IMR-90 (cell line): ENCODE results near the gene STAT5A. TPM values are rescaled to one million over a fixed set of nuclear protein-coding genes. Genes with fewer than 3 reads are reported as not detected.

Source experiments
- ATAC-seq: fragments of 200-7000 bp; cut with Tn5 transposase; 2 replicates; pipeline ENCODE4 v1.9.1; 2020; ENCODE audit warnings: low read depth, mild to moderate bottlenecking, moderate library complexity
- BruUV-seq: library from RNA; stranded (reverse); fragments of 400-500 nt; replicated peaks from 2 replicates; lab custom pipeline; 2021; lab: Mats Ljungman, UMichigan
- CTCF ChIA-PET: fragments of 300-600 bp; formaldehyde crosslinking; extraction: SDS; loops from one replicate; lab custom pipeline; 2021; ENCODE audit warnings: antibody characterized with exemption; lab: Yijun Ruan, JAX
- POLR2A ChIA-PET: fragments of 300-600 bp; sonication (Branson Sonifier 250); formaldehyde crosslinking; loops from one replicate; lab custom pipeline; 2022; ENCODE audit warnings: antibody characterized with exemption; ENCODE audit not compliant: unreplicated experiment; lab: Charles Lee
- DNase-seq: peaks from one replicate; pipeline ENCODE4 v3.0.0; 2013
- H2AFZ ChIP-seq: replicated peaks from 2 replicates; pipeline ENCODE3; 2013; ENCODE audit warnings: low read length, mild to moderate bottlenecking; ENCODE audit not compliant: poor library complexity
- H2AK5ac ChIP-seq: 2 replicates; pipeline ENCODE4 v1.6.1; 2013; ENCODE audit warnings: low read depth, low read length, inconsistent platforms
- H2AK9ac ChIP-seq: replicated peaks from 2 replicates; pipeline ENCODE3; 2013; ENCODE audit warnings: mild to moderate bottlenecking, low read depth, low read length, moderate library complexity; ENCODE audit not compliant: poor library complexity
- H2BK120ac ChIP-seq: 2 replicates; pipeline ENCODE4 v1.6.1; 2013; ENCODE audit warnings: low read depth, low read length, inconsistent platforms
- H2BK15ac ChIP-seq: 3 replicates; pipeline ENCODE4 v1.6.1; 2013; ENCODE audit warnings: low read depth, low read length, inconsistent platforms
- H2BK20ac ChIP-seq: 2 replicates; pipeline ENCODE4 v1.6.1; 2013; ENCODE audit warnings: low read depth, mild to moderate bottlenecking, inconsistent platforms, low read length, moderate library complexity
- H2BK5ac ChIP-seq: 2 replicates; pipeline ENCODE4 v1.6.1; 2013; ENCODE audit warnings: mild to moderate bottlenecking, low read depth, low read length, inconsistent platforms; ENCODE audit not compliant: poor library complexity, severe bottlenecking
- H3K14ac ChIP-seq: replicated peaks from 2 replicates; pipeline ENCODE4 v1.6.1; 2013; ENCODE audit warnings: low read depth, low read length, inconsistent platforms
- H3K18ac ChIP-seq: 2 replicates; pipeline ENCODE4 v1.6.1; 2013; ENCODE audit warnings: low read depth, low read length, control low read depth
- H3K23ac ChIP-seq: 2 replicates; pipeline ENCODE4 v1.6.1; 2013; ENCODE audit warnings: low read depth, low read length, inconsistent platforms
- H3K27ac ChIP-seq: 2 replicates; pipeline ENCODE4 v1.5.1; 2013; ENCODE audit warnings: mild to moderate bottlenecking, control low read depth, low read length; ENCODE audit not compliant: insufficient read depth
- H3K27me3 ChIP-seq: 2 replicates; pipeline ENCODE4 v1.6.1; 2013; ENCODE audit warnings: low read length; ENCODE audit not compliant: control insufficient read depth, insufficient read depth
- H3K36me3 ChIP-seq: 2 replicates; pipeline ENCODE4 v1.6.1; 2013; ENCODE audit warnings: low read length, mixed read lengths; ENCODE audit not compliant: control insufficient read depth, insufficient read depth
- H3K4ac ChIP-seq: 2 replicates; pipeline ENCODE4 v1.6.1; 2013; ENCODE audit warnings: low read depth, low read length, inconsistent platforms
- H3K4me1 ChIP-seq: 2 replicates; pipeline ENCODE4 v1.6.1; 2013; ENCODE audit warnings: low read length, mixed read lengths; ENCODE audit not compliant: control insufficient read depth, insufficient read depth
- H3K4me2 ChIP-seq: 2 replicates; pipeline ENCODE4 v1.6.1; 2013; ENCODE audit warnings: low read depth, mild to moderate bottlenecking, control low read depth, low read length, moderate library complexity
- H3K4me3 ChIP-seq: 2 replicates; pipeline ENCODE4 v1.5.1; 2013; ENCODE audit warnings: low read depth, mild to moderate bottlenecking, control low read depth, low read length, moderate library complexity; ENCODE audit not compliant: insufficient read depth
- H3K56ac ChIP-seq: 2 replicates; pipeline ENCODE4 v1.6.1; 2013; ENCODE audit warnings: low read length, inconsistent platforms; ENCODE audit not compliant: insufficient read depth; ENCODE audit errors: extremely low read depth
- H3K79me1 ChIP-seq, 2 experiments: 2 replicates each; pipeline ENCODE4 v1.6.1; 2013; ENCODE audit warnings: low read length in 2 of 2, inconsistent platforms in 1 of 2, low read depth in 1 of 2
- H3K9ac ChIP-seq: 2 replicates; pipeline ENCODE4 v1.6.1; 2013; ENCODE audit warnings: low read depth, low read length, control low read depth
- H3K9me1 ChIP-seq: 2 replicates; pipeline ENCODE4 v1.6.1; 2013; ENCODE audit warnings: low read length, inconsistent platforms; ENCODE audit not compliant: insufficient read depth
- H3K9me3 ChIP-seq: 2 replicates; pipeline ENCODE4 v1.6.1; 2013; ENCODE audit warnings: low read length; ENCODE audit not compliant: control insufficient read depth, insufficient read depth
- H4K20me1 ChIP-seq: 2 replicates; pipeline ENCODE4 v1.6.1; 2013; ENCODE audit warnings: low read length, inconsistent platforms; ENCODE audit not compliant: insufficient read depth
- H4K5ac ChIP-seq: 2 replicates; pipeline ENCODE4 v1.6.1; 2013; ENCODE audit warnings: mild to moderate bottlenecking, low read depth, low read length, control low read depth
- H4K8ac ChIP-seq, 2 experiments: 2 replicates each; pipeline ENCODE4 v1.6.1; 2013; ENCODE audit warnings: low read depth in 2 of 2, low read length in 2 of 2, control low read depth in 1 of 2, inconsistent platforms in 1 of 2
- H4K91ac ChIP-seq: 2 replicates; pipeline ENCODE4 v1.6.1; 2013; ENCODE audit warnings: low read depth, low read length, inconsistent platforms; ENCODE audit not compliant: insufficient read depth
- BHLHE40 ChIP-seq: fragments of 150-350 bp; IDR thresholded peaks from 2 replicates; pipeline ENCODE4 v1.6.1; 2016; ENCODE audit warnings: mild to moderate bottlenecking, low read depth, low read length
- CEBPB ChIP-seq: IDR thresholded peaks from 2 replicates; pipeline ENCODE4 v1.6.1; 2012; ENCODE audit warnings: low read depth, low read length, improper control_type of control experiment
- CHD1 ChIP-seq: IDR thresholded peaks from 2 replicates; pipeline ENCODE4 v1.6.1; 2012; ENCODE audit warnings: low read depth, low read length, improper control_type of control experiment
- FOS ChIP-seq: fragments of 150-350 bp; IDR thresholded peaks from 2 replicates; pipeline ENCODE4 v1.6.1; 2016; ENCODE audit warnings: low read depth, low read length
- MAFK ChIP-seq: IDR thresholded peaks from 2 replicates; pipeline ENCODE4 v1.6.1; 2012; ENCODE audit warnings: low read depth, low read length, improper control_type of control experiment
- MAZ ChIP-seq: IDR thresholded peaks from 2 replicates; pipeline ENCODE4 v1.6.1; 2012; ENCODE audit warnings: low read depth, mild to moderate bottlenecking, low read length, improper control_type of control experiment, moderate library complexity, borderline replicate concordance
- MXI1 ChIP-seq: IDR thresholded peaks from 2 replicates; pipeline ENCODE4 v1.6.1; 2012; ENCODE audit warnings: low read depth, mild to moderate bottlenecking, low read length, moderate library complexity, borderline replicate concordance
- NFE2L2 ChIP-seq: fragments of 150-350 bp; IDR thresholded peaks from 2 replicates; pipeline ENCODE4 v1.6.1; 2016; ENCODE audit warnings: low read depth, mild to moderate bottlenecking, low read length
- POLR2A ChIP-seq: IDR thresholded peaks from 2 replicates; pipeline ENCODE4 v1.6.1; 2012; ENCODE audit warnings: mild to moderate bottlenecking, low read depth, low read length
- RAD21 ChIP-seq: IDR thresholded peaks from 2 replicates; pipeline ENCODE4 v1.6.1; 2012; ENCODE audit warnings: low read length, improper control_type of control experiment
- RCOR1 ChIP-seq: IDR thresholded peaks from 2 replicates; pipeline ENCODE4 v1.6.1; 2012; ENCODE audit warnings: mild to moderate bottlenecking, low read length, improper control_type of control experiment; ENCODE audit not compliant: insufficient replicate concordance
- RFX5 ChIP-seq: IDR thresholded peaks from 2 replicates; pipeline ENCODE4 v1.8.0; 2012; ENCODE audit warnings: low read depth, mild to moderate bottlenecking, low read length, moderate library complexity
- SMC3 ChIP-seq: fragments of 150-350 bp; IDR thresholded peaks from 2 replicates; pipeline ENCODE4 v1.6.1; 2016; ENCODE audit warnings: low read depth, mild to moderate bottlenecking, antibody characterized with exemption, low read length, moderate library complexity
- USF2 ChIP-seq: fragments of 150-350 bp; IDR thresholded peaks from 2 replicates; pipeline ENCODE4 v1.6.1; 2017; ENCODE audit warnings: mild to moderate bottlenecking, antibody characterized with exemption, low read length, low read depth
- WGBS, 2 experiments: methylation state at CpG; one replicate each; pipeline versions ENCODE4 v1.1.5 to v1.1.7; 2013; ENCODE audit warnings: missing lambda C conversion rate in 2 of 2; ENCODE audit not compliant: insufficient read length in 1 of 2; ENCODE audit errors: extremely low coverage in 2 of 2; 5-methylcytosine and 5-hydroxymethylcytosine counted together
- dilution Hi-C: fragments of 300-500 bp; cut with HindIII; formaldehyde crosslinking; loops from one replicate; pipeline ENCODE4 v1.14.3; 2018; ENCODE audit warnings: low sequenced_read_pairs; ENCODE audit not compliant: unreplicated experiment
- in situ Hi-C: fragments of 300-500 bp; cut with MboI; formaldehyde crosslinking; loops from 3 replicates; pipeline ENCODE4 v1.14.3; 2019; ENCODE audit warnings: low sequenced_read_pairs, inconsistent platforms, mixed read lengths
- intact Hi-C: fragments of 100-400 bp; cut with micrococcal nuclease; formaldehyde crosslinking; loops from 2 replicates; pipeline ENCODE4 v1.10.0; 2022
- polyA plus RNA-seq, 3 experiments: library from polyadenylated mRNA; depleted of rRNA; stranded (reverse); fragments of >200 nt; gene quantifications; 2 replicates each; pipeline ENCODE4 v1.2.3, GENCODE V29; 2012; ENCODE audit warnings: low replicate concordance in 1 of 3
- total RNA-seq: library from RNA; depleted of rRNA; stranded (reverse); fragments of >200 nt; gene quantifications from 2 replicates; pipeline ENCODE4 v1.2.3, GENCODE V29; 2012
- TF ChIP-seq, protein P1 (sequence below): fragments of 150-350 bp; IDR thresholded peaks from 2 replicates; pipeline ENCODE4 v1.6.1; 2016; ENCODE audit warnings: low read depth, mild to moderate bottlenecking, low read length, moderate library complexity, borderline replicate concordance
- TF ChIP-seq, protein P2 (sequence below): conservative IDR thresholded peaks from 2 replicates; pipeline ENCODE4 v1.5.1; 2012; ENCODE audit warnings: mild to moderate bottlenecking, low read depth, low read length, improper control_type of control experiment

STAT5A gene
- total and polyA plus RNA-seq, 2 of the 4 experiments (the other 2 are of a cell fraction), result 1.3 to 1.4 TPM

GRCh38 chr17:42348104-42348503 is 59.8 kb downstream of the STAT5A start:
- Histone ChIP-seq H3K27me3 (no peaks in the 10 kb centered on the region), H4K91ac (no peak overlapping the region), H2AK5ac (no peak overlapping the region), H3K4me1 (peaks cover 4% of the 10 kb centered on the region), H4K5ac (no peak overlapping the region), H3K14ac (no peak overlapping the region), H3K79me1 (peaks cover 34 to 71% of the 10 kb centered on the region in 2 experiments), H4K8ac (no peak overlapping the region), H2BK120ac (no peak overlapping the region), H3K4me3 (no peak overlapping the region), H3K36me3 (peaks cover 17% of the 10 kb centered on the region), H2AK9ac (no peak overlapping the region), H2BK5ac (no peak overlapping the region), H3K27ac (no peak overlapping the region), H3K23ac (no peak overlapping the region), H2BK20ac (no peak overlapping the region), H2BK15ac (no peak overlapping the region), H3K4ac (no peak overlapping the region), H2AFZ (no peak overlapping the region), H3K9me1 (peaks cover 10% of the 10 kb centered on the region), H3K9me3 (no peaks in the 10 kb centered on the region), H3K9ac (no peak overlapping the region), H3K56ac (no peak overlapping the region), H3K18ac (no peak overlapping the region), H3K4me2 (no peak overlapping the region), H4K20me1 (peaks cover 62% of the 10 kb centered on the region; the same call in 1 of the 2 replicates)
- TF ChIP-seq CEBPB, result no peak
- TF ChIP-seq, protein P1, sequence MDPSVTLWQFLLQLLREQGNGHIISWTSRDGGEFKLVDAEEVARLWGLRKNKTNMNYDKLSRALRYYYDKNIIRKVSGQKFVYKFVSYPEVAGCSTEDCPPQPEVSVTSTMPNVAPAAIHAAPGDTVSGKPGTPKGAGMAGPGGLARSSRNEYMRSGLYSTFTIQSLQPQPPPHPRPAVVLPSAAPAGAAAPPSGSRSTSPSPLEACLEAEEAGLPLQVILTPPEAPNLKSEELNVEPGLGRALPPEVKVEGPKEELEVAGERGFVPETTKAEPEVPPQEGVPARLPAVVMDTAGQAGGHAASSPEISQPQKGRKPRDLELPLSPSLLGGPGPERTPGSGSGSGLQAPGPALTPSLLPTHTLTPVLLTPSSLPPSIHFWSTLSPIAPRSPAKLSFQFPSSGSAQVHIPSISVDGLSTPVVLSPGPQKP, result no peak
- TF ChIP-seq SMC3, result no peak
- no peak for TF ChIP-seq MAZ
- no peak for TF ChIP-seq MXI1
- no peak for TF ChIP-seq BHLHE40
- no peak for TF ChIP-seq MAFK
- TF ChIP-seq RFX5, result no peak
- TF ChIP-seq, protein P2, sequence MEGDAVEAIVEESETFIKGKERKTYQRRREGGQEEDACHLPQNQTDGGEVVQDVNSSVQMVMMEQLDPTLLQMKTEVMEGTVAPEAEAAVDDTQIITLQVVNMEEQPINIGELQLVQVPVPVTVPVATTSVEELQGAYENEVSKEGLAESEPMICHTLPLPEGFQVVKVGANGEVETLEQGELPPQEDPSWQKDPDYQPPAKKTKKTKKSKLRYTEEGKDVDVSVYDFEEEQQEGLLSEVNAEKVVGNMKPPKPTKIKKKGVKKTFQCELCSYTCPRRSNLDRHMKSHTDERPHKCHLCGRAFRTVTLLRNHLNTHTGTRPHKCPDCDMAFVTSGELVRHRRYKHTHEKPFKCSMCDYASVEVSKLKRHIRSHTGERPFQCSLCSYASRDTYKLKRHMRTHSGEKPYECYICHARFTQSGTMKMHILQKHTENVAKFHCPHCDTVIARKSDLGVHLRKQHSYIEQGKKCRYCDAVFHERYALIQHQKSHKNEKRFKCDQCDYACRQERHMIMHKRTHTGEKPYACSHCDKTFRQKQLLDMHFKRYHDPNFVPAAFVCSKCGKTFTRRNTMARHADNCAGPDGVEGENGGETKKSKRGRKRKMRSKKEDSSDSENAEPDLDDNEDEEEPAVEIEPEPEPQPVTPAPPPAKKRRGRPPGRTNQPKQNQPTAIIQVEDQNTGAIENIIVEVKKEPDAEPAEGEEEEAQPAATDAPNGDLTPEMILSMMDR, result no peak
- no peak for TF ChIP-seq RAD21
- no peak for TF ChIP-seq FOS
- TF ChIP-seq NFE2L2, result no peak
- no peak for TF ChIP-seq RCOR1
- no peak for TF ChIP-seq CHD1
- no peak for TF ChIP-seq USF2
- no peak for TF ChIP-seq POLR2A
- in situ Hi-C loops, result no loop called here
- ChIA-PET POLR2A (no interaction called here), CTCF (interaction anchor here (0.7 kb wide), 1 partner anchor 61 kb away, joined by 3 read pairs; no protein-coding TSS in a partner anchor)
- dilution Hi-C loops, result no loop called here
- 80% methylated on average over 1 of the region's 3 CpGs; no CpG with 5 or more reads in 1 of the 2 experiments for WGBS, 2 experiments
- intact Hi-C loops, result no loop called here
- ATAC-seq (no peak), DNase-seq (no peak)
- BruUV-seq, result no TSS peak
